Retina (tissue), 1 donor: Measurements from ENCODE around the gene MEF2A.

Experiments
- DNase-seq: peaks from one replicate; pipeline ENCODE4 v3.0.0-alpha.2; 2016

Gene MEF2A

GRCh38 chr15:99707473-99708270 lies 141.9 kb downstream of the MEF2A start:
- no peak for DNase-seq

GRCh38 chr15:99708563-99708962 lies 142.8 kb downstream of the MEF2A start:
- no peak for DNase-seq

GRCh38 chr15:99709243-99709986 lies 143.6 kb downstream of the MEF2A start:
- no peak for DNase-seq

- no peak for DNase-seq
These were observed 145.8 kb downstream of the MEF2A start for GRCh38 chr15:99711625-99712024.

GRCh38 chr15:99712415-99712814 lies 146.6 kb downstream of the MEF2A start:
- no peak for DNase-seq

DNA sequence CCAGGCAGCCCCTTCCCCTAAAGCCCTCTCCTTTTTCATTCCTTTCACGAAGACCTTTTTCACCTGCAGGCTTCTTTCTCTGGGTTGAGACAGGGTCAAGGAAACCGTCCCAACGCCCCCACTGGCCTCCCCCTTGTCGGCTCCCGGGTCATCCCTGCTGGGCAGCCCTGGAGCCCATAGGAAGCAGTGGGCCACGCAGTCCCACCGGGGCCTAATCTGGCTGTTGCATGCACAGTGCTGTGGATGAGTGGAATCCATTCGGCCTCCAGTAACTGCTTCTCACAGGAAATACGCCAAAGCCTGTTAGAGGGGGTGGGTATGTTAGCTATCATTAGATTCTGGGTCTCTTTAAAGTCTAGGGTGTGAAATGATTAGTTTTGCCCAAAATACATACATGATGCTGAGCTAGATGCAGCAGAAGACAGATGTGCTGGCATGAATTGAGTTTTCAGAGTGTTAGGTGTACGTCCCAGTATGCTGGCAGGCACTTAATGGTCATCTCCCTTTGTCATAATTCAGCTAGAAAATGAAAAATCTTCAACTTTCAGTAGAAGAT lies 150.8 kb downstream of the MEF2A start:
- no peak for DNase-seq

- no peak for DNase-seq
These were observed 151.6 kb downstream of the MEF2A start for GRCh38 chr15:99717161-99718009.

- DNase-seq = no peak
These were observed 152.6 kb downstream of the MEF2A start for GRCh38 chr15:99718421-99718820.

GRCh38 chr15:99719096-99719541 lies 153.3 kb downstream of the MEF2A start:
- no peak for DNase-seq

GRCh38 chr15:99720533-99720932 lies 154.7 kb downstream of the MEF2A start:
- DNase-seq = no peak

- DNase-seq = no peak
These were observed 155.5 kb downstream of the MEF2A start for GRCh38 chr15:99721104-99721778.

DNA sequence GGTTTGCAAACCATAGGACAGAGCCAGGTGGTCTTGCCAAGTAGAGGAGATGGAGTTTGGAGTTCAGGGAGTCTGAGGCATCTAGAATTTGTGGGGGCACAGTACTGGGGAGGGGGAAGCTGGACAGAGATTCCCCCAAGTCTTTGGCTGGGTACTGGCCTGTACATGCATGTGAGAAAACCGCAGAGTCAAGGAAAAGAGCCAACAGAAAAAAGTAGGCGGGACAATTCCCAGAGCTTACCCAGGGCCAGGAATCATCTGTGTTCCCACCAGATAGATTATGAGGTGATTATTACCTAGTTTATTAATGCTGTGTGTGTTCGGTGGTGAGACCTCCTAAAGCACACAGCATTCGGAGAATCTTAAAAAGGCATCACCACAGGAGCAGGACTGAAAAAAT lies 156.1 kb downstream of the MEF2A start:
- no peak for DNase-seq

DNA sequence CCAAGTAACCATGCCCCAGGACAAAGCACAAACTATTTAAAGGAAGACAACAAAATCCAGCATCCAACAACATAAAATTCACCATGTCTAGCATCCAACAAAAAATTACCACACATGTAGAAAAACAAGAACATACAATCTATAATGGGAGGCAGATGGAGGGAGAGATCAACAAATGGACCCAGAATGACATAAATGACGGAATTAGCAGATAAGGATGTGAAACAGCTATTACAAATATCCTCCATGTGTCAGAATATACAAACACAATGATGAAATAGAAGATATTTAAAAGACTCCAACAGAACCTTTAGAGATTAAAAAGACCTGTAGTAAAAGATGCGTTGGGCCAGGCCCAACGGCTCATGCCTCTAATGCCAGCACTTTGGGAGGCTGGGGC lies 156.6 kb downstream of the MEF2A start:
- DNase-seq = no peak

GRCh38 chr15:99726333-99726732 lies 160.5 kb downstream of the MEF2A start:
- no peak for DNase-seq

- DNase-seq = no peak
These were observed 161.5 kb downstream of the MEF2A start for GRCh38 chr15:99727330-99727729.

DNA sequence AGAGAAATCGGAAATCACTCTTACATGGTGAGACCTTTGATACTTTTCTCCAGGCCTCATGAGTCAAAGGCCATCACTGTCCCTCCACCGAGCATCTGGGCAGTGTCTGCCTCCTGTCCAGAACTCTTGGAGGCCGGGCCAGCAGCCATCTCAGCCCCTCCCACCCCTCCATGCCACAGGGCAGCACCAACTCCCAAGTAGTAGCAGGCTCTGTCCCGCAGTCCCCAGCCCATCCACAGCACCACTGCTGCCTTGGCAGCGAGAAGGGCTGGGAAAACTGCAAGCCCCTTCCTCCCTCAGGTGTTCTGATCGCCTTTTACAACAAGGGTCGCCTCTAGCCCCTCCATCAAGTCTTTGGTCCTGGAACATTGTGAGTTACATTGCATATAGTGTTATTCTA lies 161.9 kb downstream of the MEF2A start:
- DNase-seq = no peak

DNA sequence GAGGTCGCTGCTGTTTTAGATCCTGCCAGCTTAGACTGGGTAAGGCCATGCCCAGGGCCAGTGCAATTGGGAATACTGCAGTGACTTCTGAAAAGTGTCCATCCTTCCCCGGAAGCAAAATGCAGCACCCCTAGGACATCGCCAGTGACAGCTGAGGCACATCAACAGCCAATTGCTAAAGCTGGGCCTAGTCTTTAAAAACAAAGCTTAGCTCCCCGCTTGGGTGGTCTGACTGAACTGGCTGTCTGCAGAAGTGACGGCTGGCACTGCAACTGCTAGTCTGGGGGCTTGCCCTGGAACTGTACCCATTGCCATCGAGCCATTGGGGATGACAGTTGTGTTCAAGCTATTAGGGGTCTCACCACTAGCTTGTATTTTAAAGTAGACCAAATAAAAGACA lies 163.1 kb downstream of the MEF2A start:
- no peak for DNase-seq

- DNase-seq = no peak
These were observed 163.5 kb downstream of the MEF2A start for GRCh38 chr15:99729327-99729726.

GRCh38 chr15:99729920-99730319 lies 164.1 kb downstream of the MEF2A start:
- no peak for DNase-seq

- DNase-seq = peak; percentile 58
These were observed 165.7 kb downstream of the MEF2A start for GRCh38 chr15:99731336-99732123.

GRCh38 chr15:99732124-99732750 lies 166.5 kb downstream of the MEF2A start:
- no peak for DNase-seq
